ENCODE results near the gene COLEC11.

DNA sequence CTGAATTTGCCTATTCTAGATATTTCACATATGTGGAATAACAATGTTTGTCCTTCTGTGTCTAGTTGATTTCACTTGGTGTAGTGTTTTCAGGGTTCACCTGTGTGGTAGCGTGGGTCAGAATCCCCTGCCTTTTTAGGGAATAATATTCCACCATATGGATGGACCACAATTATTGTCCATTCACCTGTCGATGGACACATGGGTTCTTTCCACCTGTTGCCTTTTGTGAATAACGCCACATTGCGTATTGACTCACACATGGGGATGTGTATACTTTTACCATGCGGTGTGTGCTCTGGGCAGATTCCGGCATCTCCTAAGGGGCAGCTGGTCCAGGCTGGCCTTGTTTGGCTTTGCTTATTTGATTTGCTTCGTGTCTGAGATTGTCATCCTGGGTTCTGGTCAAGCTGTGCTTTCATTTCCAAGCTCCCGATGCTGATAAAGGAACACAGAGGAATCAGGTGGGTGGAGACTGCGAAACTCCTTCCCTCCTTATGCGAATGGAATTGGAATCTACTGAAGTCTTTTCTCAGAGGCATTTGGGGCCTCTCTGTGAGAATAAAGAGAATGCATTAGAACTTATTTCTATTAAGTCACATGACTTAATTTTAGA is 44.2 kb downstream of the COLEC11 start:
- TF ChIP-seq, protein P1, sequence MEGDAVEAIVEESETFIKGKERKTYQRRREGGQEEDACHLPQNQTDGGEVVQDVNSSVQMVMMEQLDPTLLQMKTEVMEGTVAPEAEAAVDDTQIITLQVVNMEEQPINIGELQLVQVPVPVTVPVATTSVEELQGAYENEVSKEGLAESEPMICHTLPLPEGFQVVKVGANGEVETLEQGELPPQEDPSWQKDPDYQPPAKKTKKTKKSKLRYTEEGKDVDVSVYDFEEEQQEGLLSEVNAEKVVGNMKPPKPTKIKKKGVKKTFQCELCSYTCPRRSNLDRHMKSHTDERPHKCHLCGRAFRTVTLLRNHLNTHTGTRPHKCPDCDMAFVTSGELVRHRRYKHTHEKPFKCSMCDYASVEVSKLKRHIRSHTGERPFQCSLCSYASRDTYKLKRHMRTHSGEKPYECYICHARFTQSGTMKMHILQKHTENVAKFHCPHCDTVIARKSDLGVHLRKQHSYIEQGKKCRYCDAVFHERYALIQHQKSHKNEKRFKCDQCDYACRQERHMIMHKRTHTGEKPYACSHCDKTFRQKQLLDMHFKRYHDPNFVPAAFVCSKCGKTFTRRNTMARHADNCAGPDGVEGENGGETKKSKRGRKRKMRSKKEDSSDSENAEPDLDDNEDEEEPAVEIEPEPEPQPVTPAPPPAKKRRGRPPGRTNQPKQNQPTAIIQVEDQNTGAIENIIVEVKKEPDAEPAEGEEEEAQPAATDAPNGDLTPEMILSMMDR (IDR thresholded peaks at IDR 0.05), result no peak
- TF ChIP-seq POLR2A (IDR thresholded peaks at IDR 0.05; ENCODE audit: low read depth) (no peak), EP300 (IDR thresholded peaks at IDR 0.05) (no peak), POLR2AphosphoS5 (IDR thresholded peaks at IDR 0.05) (no peak)

All from esophagus muscularis mucosa (tissue), 4 donors.